Brain microvascular endothelial cell (primary cell): Measurements from ENCODE around the gene COPS6.

Experiments
- DNase-seq: peaks from one replicate; pipeline ENCODE4 v3.0.0-alpha.2; 2020
- H3K27ac ChIP-seq: fragments of 250-450 bp; sonication (Bioruptor Pico); 2 replicates; pipeline ENCODE4 v1.5.1; 2020; ENCODE audit warnings: mild to moderate bottlenecking, moderate library complexity
- H3K27me3 ChIP-seq: fragments of 250-450 bp; sonication (Bioruptor Pico); replicated peaks from 2 replicates; pipeline ENCODE4 v1.5.1; 2020; ENCODE audit warnings: mild to moderate bottlenecking
- H3K36me3 ChIP-seq: fragments of 250-450 bp; sonication (Bioruptor Pico); replicated peaks from 2 replicates; pipeline ENCODE4 v1.5.1; 2020; ENCODE audit warnings: mild to moderate bottlenecking
- H3K4me3 ChIP-seq: 2 replicates; pipeline ENCODE4 v1.5.1; 2011; ENCODE audit warnings: low read depth, mild to moderate bottlenecking, control low read depth, low read length, moderate library complexity
- in situ Hi-C: cut with HindIII; loops from 2 replicates; pipeline ENCODE4 v1.10.0; 2017; ENCODE audit warnings: low sequenced_read_pairs, low pct_ligation_motif_present
- TF ChIP-seq, protein P1 (sequence below): IDR thresholded peaks from 2 replicates; pipeline ENCODE4 v1.5.1; 2011; ENCODE audit warnings: low read depth, mild to moderate bottlenecking, moderate library complexity, low read length, control low read depth, inconsistent platforms; ENCODE audit errors: missing control alignments

COPS6 gene

GRCh38 chr7:100088095-100088620, 611 bp upstream of the COPS6 start:
- in situ Hi-C loops = loop anchor here (25.0 kb wide), 1 partner anchor 101 kb away; the partner anchor contains the start of gene AZGP1
- DNase-seq = no peak
- no peaks in the 10 kb centered on the region for H3K27me3 ChIP-seq
- peak overlapping the region; percentile 88 for H3K27ac ChIP-seq
- H3K4me3 ChIP-seq = peak overlapping the region; percentile 87
- TF ChIP-seq, protein P1, sequence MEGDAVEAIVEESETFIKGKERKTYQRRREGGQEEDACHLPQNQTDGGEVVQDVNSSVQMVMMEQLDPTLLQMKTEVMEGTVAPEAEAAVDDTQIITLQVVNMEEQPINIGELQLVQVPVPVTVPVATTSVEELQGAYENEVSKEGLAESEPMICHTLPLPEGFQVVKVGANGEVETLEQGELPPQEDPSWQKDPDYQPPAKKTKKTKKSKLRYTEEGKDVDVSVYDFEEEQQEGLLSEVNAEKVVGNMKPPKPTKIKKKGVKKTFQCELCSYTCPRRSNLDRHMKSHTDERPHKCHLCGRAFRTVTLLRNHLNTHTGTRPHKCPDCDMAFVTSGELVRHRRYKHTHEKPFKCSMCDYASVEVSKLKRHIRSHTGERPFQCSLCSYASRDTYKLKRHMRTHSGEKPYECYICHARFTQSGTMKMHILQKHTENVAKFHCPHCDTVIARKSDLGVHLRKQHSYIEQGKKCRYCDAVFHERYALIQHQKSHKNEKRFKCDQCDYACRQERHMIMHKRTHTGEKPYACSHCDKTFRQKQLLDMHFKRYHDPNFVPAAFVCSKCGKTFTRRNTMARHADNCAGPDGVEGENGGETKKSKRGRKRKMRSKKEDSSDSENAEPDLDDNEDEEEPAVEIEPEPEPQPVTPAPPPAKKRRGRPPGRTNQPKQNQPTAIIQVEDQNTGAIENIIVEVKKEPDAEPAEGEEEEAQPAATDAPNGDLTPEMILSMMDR = no peak
- peaks cover 29% of the 10 kb centered on the region for H3K36me3 ChIP-seq

DNA sequence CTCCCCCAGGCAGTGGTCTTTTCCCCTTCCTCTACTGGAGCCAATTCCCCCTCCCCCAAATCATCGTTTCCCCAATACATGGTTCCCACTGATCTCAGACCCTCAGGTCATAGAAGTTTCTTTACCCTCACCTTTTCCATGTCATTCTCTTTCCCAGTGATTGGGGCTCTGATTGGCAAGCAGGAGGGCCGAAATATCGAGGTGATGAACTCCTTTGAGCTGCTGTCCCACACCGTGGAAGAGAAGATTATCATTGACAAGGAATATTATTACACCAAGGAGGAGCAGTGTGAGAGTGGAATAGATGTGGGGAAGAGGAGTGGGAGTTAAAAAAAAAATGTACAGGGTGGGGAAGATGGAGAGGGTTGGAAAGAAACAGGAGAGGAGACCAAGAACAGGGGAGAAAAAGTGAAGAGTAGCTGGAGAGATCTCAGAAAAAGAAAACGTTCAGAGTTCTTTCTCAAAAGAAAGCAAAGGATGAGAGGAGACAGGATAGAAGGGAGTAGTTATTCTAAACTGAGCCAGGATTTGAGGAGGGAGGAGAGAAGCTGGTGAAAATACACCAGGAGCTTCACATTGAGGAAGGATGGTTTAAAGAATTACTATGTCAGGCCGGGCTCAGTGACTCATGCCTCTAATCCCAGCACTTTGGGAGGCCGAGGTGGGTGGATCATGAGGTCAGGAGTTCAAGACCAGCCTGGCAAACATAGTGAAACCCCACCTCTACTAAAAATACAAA, 858 bp downstream of the COPS6 start:
- H3K27ac ChIP-seq = peak overlapping the region; percentile 88
- H3K27me3 ChIP-seq = no peaks in the 10 kb centered on the region
- peaks cover 43% of the 10 kb centered on the region for H3K36me3 ChIP-seq
- DNase-seq = peak; percentile 41
- TF ChIP-seq, protein P1 = no peak
- H3K4me3 ChIP-seq = peak overlapping the region; percentile 87
- in situ Hi-C loops = loop anchor here (25.0 kb wide), 1 partner anchor 102 kb away; the partner anchor contains the start of gene AZGP1

DNA sequence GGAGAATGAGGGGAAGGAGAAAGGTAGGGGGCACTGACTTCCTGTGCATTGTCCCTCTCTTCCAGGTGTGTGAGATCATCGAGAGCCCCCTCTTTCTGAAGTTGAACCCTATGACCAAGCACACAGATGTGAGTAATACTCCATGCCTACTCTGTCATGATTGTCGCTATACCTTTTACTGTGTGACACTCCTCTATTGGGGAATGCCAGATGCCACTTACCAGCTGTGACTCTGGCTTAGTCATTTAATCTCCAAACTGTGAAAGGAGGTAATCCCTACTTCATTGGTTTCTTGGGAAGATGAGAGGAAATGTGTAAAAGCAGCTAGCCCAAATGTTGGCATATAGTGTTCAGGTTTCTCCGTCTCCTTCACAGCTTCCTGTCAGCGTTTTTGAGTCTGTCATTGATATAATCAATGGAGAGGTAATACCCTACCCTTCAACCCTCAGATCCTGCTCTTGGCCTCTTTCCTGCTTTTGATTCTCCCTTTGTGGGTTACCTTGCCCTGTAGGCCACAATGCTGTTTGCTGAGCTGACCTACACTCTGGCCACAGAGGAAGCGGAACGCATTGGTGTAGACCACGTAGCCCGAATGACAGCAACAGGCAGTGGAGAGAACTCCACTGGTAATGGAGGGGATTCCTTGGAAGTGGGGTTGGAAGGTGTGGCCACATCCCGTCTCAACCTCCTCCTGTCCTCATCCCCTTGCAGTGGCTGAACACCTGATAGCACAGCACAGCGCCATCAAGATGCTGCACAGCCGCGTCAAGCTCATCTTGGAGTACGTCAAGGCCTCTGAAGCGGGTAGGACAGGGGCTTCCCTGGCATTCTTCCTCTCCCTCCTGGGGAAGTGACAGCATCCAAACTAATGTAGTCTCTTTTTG, 2.0 kb downstream of the COPS6 start:
- TF ChIP-seq, protein P1 = no peak
- no peaks in the 10 kb centered on the region for H3K27me3 ChIP-seq
- no peak overlapping the region for H3K4me3 ChIP-seq
- in situ Hi-C loops = loop anchor here (25.0 kb wide), 1 partner anchor 103 kb away; the partner anchor contains the start of gene AZGP1
- H3K36me3 ChIP-seq = peaks cover 55% of the 10 kb centered on the region
- DNase-seq = no peak
- peak overlapping the region; percentile 88 for H3K27ac ChIP-seq

DNA sequence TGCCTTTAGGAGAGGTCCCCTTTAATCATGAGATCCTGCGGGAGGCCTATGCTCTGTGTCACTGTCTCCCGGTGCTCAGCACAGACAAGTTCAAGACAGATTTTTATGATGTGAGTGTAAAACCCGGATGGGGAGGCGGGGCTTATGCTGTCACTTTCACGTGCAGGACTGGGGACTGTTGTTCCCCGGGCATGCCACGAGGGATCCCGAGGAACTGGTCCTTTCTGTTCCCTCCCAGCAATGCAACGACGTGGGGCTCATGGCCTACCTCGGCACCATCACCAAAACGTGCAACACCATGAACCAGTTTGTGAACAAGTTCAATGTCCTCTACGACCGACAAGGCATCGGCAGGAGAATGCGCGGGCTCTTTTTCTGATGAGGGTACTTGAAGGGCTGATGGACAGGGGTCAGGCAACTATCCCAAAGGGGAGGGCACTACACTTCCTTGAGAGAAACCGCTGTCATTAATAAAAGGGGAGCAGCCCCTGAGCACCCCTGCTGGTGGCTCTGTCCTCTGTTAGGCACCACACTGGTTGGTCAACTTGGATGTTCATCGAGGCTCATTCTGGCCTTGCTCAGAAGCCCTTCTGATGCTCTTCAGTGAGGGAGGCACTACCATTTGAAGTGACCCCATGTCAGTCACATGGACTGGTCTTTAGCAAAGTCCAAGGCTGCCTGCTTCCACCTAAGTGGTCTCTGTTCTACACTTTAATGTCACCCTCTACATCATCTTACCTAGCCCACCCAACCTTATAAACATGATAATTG, 2.8 kb downstream of the COPS6 start:
- TF ChIP-seq, protein P1 = peak; percentile 35
- in situ Hi-C loops = loop anchor here (25.0 kb wide), 1 partner anchor 104 kb away; the partner anchor contains the start of gene AZGP1
- peaks cover 63% of the 10 kb centered on the region for H3K36me3 ChIP-seq
- no peak overlapping the region for H3K27ac ChIP-seq
- H3K27me3 ChIP-seq = no peaks in the 10 kb centered on the region
- peak; percentile 35 for DNase-seq
- H3K4me3 ChIP-seq = no peak overlapping the region

DNA sequence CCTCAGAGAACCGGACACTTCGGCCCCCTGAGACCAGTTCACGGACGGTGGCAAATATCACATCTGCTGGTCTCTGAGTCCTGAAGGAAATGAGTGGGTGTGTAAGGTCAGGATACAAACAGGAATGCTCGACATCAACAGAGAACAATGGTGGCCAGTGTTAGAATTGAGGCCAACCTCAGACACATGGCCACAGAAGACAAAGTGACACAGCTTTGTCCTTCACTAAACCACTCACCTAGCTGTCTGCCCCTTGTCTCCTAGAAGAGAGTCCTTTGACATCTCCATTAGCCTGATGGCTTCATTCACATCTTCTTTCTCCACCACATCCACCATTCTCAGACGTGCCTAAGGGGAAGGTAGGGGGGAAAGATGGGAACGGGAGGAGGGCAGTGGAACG, 4.3 kb downstream of the COPS6 start:
- TF ChIP-seq, protein P1 = no peak
- no peaks in the 10 kb centered on the region for H3K27me3 ChIP-seq
- no peak overlapping the region for H3K4me3 ChIP-seq
- DNase-seq = no peak
- H3K27ac ChIP-seq = no peak overlapping the region
- in situ Hi-C loops = loop anchor here (25.0 kb wide), 1 partner anchor 106 kb away; the partner anchor contains the start of gene AZGP1
- H3K36me3 ChIP-seq = peaks cover 78% of the 10 kb centered on the region
